Thyroid gland (tissue), 4 donors: Measurements from ENCODE around the gene FAM168A. TPM values are rescaled to one million over a fixed set of nuclear protein-coding genes. Genes with fewer than 3 reads are reported as not detected.

Experiments used
- DNase-seq, 2 donors: peaks; one replicate each; pipeline ENCODE4 v3.0.0-alpha.2; 2019
- H3K27ac ChIP-seq, 3 donors: fragments of 200-600 bp; sonication (generic); 1 replicate in 2 of 3; 2 replicates in 1 of 3; pipeline ENCODE4 v1.5.1; 2016 to 2019; ENCODE audit warnings: mild to moderate bottlenecking in 1 of 3, moderate library complexity in 1 of 3
- H3K27me3 ChIP-seq: fragments of 200-600 bp; sonication (generic); one replicate; pipeline ENCODE4 v1.5.1; 2019
- H3K36me3 ChIP-seq, 2 donors: fragments of 200-600 bp; sonication (generic); one replicate each; pipeline ENCODE4 v1.5.1; 2016 to 2019
- H3K4me1 ChIP-seq, 2 donors: fragments of 200-600 bp; sonication (generic); one replicate each; pipeline ENCODE4 v1.5.1; 2017 to 2019
- H3K4me3 ChIP-seq, 3 donors: fragments of 200-600 bp; sonication (generic); replicated peaks in 1 of 3; 1 replicate in 2 of 3; 2 replicates in 1 of 3; pipeline ENCODE4 v1.5.1; 2016; ENCODE audit warnings: mild to moderate bottlenecking in 1 of 3
- H3K9me3 ChIP-seq: fragments of 200-600 bp; sonication (generic); one replicate; pipeline ENCODE4 v1.5.1; 2017
- CTCF ChIP-seq, 6 experiments: fragments of 200-600 bp in 3 of 6; fragments of 450-650 bp in 3 of 6; sonication (generic) in 3 of 6; IDR thresholded peaks; one replicate each; pipeline ENCODE4 v1.5.1; 2016 to 2019; ENCODE audit warnings: antibody characterized with exemption in 6 of 6, mild to moderate bottlenecking in 2 of 6, inconsistent platforms in 1 of 6, moderate library complexity in 1 of 6
- POLR2A ChIP-seq, 2 donors: fragments of 450-650 bp; IDR thresholded peaks; one replicate each; pipeline ENCODE4 v1.6.1; 2017; ENCODE audit warnings: antibody characterized with exemption in 2 of 2, mild to moderate bottlenecking in 2 of 2, moderate library complexity in 1 of 2
- WGBS, 2 donors: methylation state at CpG; one replicate each; pipeline ENCODE4 v1.1.5; 2017; 5-methylcytosine and 5-hydroxymethylcytosine counted together
- intact Hi-C: fragments of 100-400 bp; cut with DNase I; formaldehyde crosslinking; loops from one replicate; pipeline ENCODE4 v1.15.1; 2023
- total RNA-seq, 4 donors: library from RNA; depleted of rRNA; stranded (reverse); fragments of >200 nt; gene quantifications; one replicate each; pipeline ENCODE4 v1.2.3, GENCODE V29; 2016

The FAM168A gene
- total RNA-seq, 4 donors from 2014 or later: 32.7 to 51.0 (median 40.2) TPM

- 97 to 99% methylated on average over 4 of the region's 4 CpGs for whole genome bisulfite sequencing, 2 donors
- no peak for DNase-seq
- Histone ChIP-seq H3K9me3 (no peaks in the 10 kb centered on the region), H3K36me3 (no peaks in the 10 kb centered on the region), H3K27me3 (no peaks in the 10 kb centered on the region), H3K27ac (no peak overlapping the region), H3K4me3 (no peak overlapping the region), H3K4me1 (peaks cover 9 to 31% of the 10 kb centered on the region in 2 donors)
- intact Hi-C loops: no loop called here
- TF ChIP-seq CTCF (IDR thresholded peaks at IDR 0.05): no peak
- TF ChIP-seq POLR2A (IDR thresholded peaks at IDR 0.05): no peak
Measured at GRCh38 chr11:73524774-73525173, 73.1 kb downstream of the FAM168A start.

GRCh38 chr11:73521621-73522020, 76.3 kb downstream of the FAM168A start:
- Histone ChIP-seq H3K27me3 (no peaks in the 10 kb centered on the region), H3K36me3 (no peaks in the 10 kb centered on the region), H3K27ac (no peak overlapping the region), H3K9me3 (no peaks in the 10 kb centered on the region), H3K4me1 (peaks cover 4 to 9% of the 10 kb centered on the region in 2 donors), H3K4me3 (no peak overlapping the region)
- no peak for DNase-seq
- no peak for TF ChIP-seq CTCF (IDR thresholded peaks at IDR 0.05)
- TF ChIP-seq POLR2A (IDR thresholded peaks at IDR 0.05): no peak
- WGBS, 2 donors: 16 to 34% methylated on average over 1 of the region's 1 CpG
- intact Hi-C loops: no loop called here

GRCh38 chr11:73520353-73521061, 77.4 kb downstream of the FAM168A start:
- H3K36me3 ChIP-seq: no peaks in the 10 kb centered on the region
- H3K27me3 ChIP-seq: no peaks in the 10 kb centered on the region
- intact Hi-C loops: no loop called here
- no peak overlapping the region for H3K27ac ChIP-seq
- no peak overlapping the region for H3K4me3 ChIP-seq
- no peak for TF ChIP-seq POLR2A (IDR thresholded peaks at IDR 0.05)
- TF ChIP-seq CTCF (IDR thresholded peaks at IDR 0.05): no peak
- no peak for DNase-seq
- H3K9me3 ChIP-seq: no peaks in the 10 kb centered on the region
- 58 to 84% methylated on average over 2 of the region's 2 CpGs for WGBS, 2 donors
- H3K4me1 ChIP-seq: peaks cover 0 to 4% of the 10 kb centered on the region in 2 donors

DNA sequence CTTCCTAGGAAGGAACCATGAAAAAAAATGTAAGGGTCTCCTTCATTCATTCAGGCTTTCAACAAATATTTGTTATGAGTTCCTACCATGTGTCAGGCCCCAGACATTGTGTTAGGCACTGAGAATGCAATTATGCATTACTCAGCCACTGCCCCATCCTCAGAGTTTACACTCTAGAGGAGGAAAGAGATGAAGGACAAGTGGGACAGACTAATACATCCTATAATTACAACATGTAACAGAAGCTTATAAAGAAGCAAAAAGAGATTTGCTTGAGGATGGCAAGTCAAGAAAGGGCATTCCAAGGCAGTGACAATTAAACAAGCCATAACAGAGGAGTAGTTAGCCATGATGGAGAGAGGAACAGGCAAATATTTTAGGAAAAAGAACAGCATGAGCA, 78.6 kb downstream of the FAM168A start:
- no peaks in the 10 kb centered on the region for H3K9me3 ChIP-seq
- TF ChIP-seq POLR2A (IDR thresholded peaks at IDR 0.05) (no peak), CTCF (IDR thresholded peaks at IDR 0.05) (no peak)
- H3K27me3 ChIP-seq: no peaks in the 10 kb centered on the region
- intact Hi-C loops: no loop called here
- H3K27ac ChIP-seq: no peak overlapping the region
- H3K4me1 ChIP-seq: peaks cover 0 to 4% of the 10 kb centered on the region in 2 donors
- DNase-seq: no peak
- H3K36me3 ChIP-seq: no peaks in the 10 kb centered on the region
- H3K4me3 ChIP-seq: no peak overlapping the region

DNA sequence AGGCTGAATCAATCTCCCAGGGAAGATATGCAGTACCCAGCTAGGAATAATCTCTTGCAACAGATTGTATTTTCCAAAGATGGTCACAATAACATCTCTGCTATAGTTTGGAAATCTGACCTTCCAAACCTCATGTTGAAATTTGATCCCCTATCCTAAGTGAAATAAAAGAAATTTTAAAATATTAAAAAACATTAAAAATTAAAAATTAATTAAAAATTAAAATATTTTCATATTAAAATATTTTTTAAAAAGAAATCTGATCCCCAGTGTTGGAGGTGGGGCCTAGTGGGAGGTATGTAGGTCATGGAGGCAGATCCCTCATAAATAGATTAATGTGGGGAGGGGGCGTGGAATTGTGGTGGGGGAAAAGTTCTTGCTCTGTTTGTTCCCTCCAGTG, 79.7 kb downstream of the FAM168A start:
- DNase-seq: no peak
- H3K4me3 ChIP-seq: no peak overlapping the region
- no peaks in the 10 kb centered on the region for H3K27me3 ChIP-seq
- H3K36me3 ChIP-seq: no peaks in the 10 kb centered on the region
- H3K27ac ChIP-seq: no peak overlapping the region
- intact Hi-C loops: no loop called here
- no peak for TF ChIP-seq POLR2A (IDR thresholded peaks at IDR 0.05)
- TF ChIP-seq CTCF (IDR thresholded peaks at IDR 0.05): no peak
- peaks cover 0 to 4% of the 10 kb centered on the region in 2 donors for H3K4me1 ChIP-seq
- no peaks in the 10 kb centered on the region for H3K9me3 ChIP-seq
- 97 to 100% methylated on average over 1 of the region's 1 CpG for WGBS, 2 donors
